Duodenal mucosa (tissue), 2 donors: ENCODE measurements around the gene MEI4.
A peak's percentile ranks its signal among the peaks of the same experiment; 100 is the strongest.
"Not testable (repeated sequence)": the region's sequence is repeated elsewhere in the genome, so short reads cannot be mapped to it uniquely, and the experiment has no call there.

Experiments
- H3K27ac ChIP-seq: one replicate; pipeline ENCODE4 v1.7.0; 2013; ENCODE audit warnings: low read depth, low read length
- H3K27me3 ChIP-seq, 2 donors: one replicate each; pipeline ENCODE4 v1.7.0; 2013; ENCODE audit warnings: low read length in 2 of 2, control low read depth in 1 of 2; ENCODE audit not compliant: insufficient read depth in 2 of 2, control insufficient read depth in 1 of 2
- H3K36me3 ChIP-seq, 2 donors: one replicate each; pipeline ENCODE4 v1.7.0; 2013; ENCODE audit warnings: low read length in 2 of 2, control low read depth in 1 of 2; ENCODE audit not compliant: insufficient read depth in 2 of 2, control insufficient read depth in 1 of 2
- H3K4me1 ChIP-seq, 2 donors: one replicate each; pipeline ENCODE4 v1.7.0; 2013; ENCODE audit warnings: low read length in 2 of 2, control low read depth in 1 of 2; ENCODE audit not compliant: insufficient read depth in 2 of 2, control insufficient read depth in 1 of 2
- H3K4me3 ChIP-seq, 2 donors: one replicate each; pipeline ENCODE4 v1.7.0; 2013; ENCODE audit warnings: low read length in 2 of 2, low read depth in 1 of 2
- H3K9ac ChIP-seq, 2 donors: one replicate each; pipeline ENCODE4 v1.7.0; 2013; ENCODE audit warnings: low read length in 2 of 2, low read depth in 1 of 2
- H3K9me3 ChIP-seq, 2 donors: one replicate each; pipeline ENCODE4 v1.7.0; 2013; ENCODE audit warnings: low read length in 2 of 2, control low read depth in 1 of 2; ENCODE audit not compliant: control insufficient read depth in 1 of 2

The MEI4 gene

GRCh38 chr6:77812304-77812703 lies 159.5 kb downstream of the MEI4 start:
- no peak overlapping the region for H3K4me3 ChIP-seq
- no peak overlapping the region for H3K27ac ChIP-seq
- H3K36me3 ChIP-seq: no peaks in the 10 kb centered on the region
- no peaks in the 10 kb centered on the region for H3K9me3 ChIP-seq
- H3K9ac ChIP-seq: no peak overlapping the region
- peaks cover 10 to 16% of the 10 kb centered on the region in 2 donors for H3K4me1 ChIP-seq
- no peaks in the 10 kb centered on the region for H3K27me3 ChIP-seq

GRCh38 chr6:77813090-77813489 lies 160.3 kb downstream of the MEI4 start:
- Histone ChIP-seq H3K4me1 (peaks cover 10 to 16% of the 10 kb centered on the region in 2 donors), H3K36me3 (no peaks in the 10 kb centered on the region), H3K9me3 (no peaks in the 10 kb centered on the region), H3K9ac (no peak overlapping the region), H3K27ac (no peak overlapping the region), H3K4me3 (no peak overlapping the region), H3K27me3 (no peaks in the 10 kb centered on the region)

GRCh38 chr6:77814119-77814518 lies 161.3 kb downstream of the MEI4 start:
- Histone ChIP-seq H3K27ac (no peak overlapping the region), H3K9me3 (no peaks in the 10 kb centered on the region), H3K4me3 (peak overlapping the region in 1 of 2 donors; percentile 25), H3K4me1 (peaks cover 10 to 16% of the 10 kb centered on the region in 2 donors), H3K27me3 (no peaks in the 10 kb centered on the region), H3K9ac (no peak overlapping the region), H3K36me3 (no peaks in the 10 kb centered on the region)

DNA sequence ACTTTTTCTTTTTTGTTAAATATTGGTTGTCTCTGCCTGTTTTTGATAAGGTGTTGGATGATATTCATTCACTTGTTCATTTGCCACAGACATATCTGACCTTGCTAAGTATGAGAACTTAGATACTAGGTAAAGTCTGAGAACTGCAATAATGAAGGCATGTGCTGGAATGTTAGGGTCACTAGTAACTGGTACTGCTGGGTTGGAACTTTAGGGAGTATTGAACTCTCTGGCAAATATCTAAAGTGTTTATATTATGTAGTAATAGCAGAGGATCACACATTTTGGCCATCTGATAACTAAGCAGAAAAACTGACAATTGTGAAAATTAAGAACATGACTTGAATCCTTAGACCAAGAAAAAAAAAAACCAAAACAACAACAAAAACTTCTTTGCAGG lies 162.7 kb downstream of the MEI4 start:
- Histone ChIP-seq H3K9me3 (no peaks in the 10 kb centered on the region), H3K9ac (no peak overlapping the region), H3K27ac (no peak overlapping the region), H3K4me1 (peaks cover 10 to 16% of the 10 kb centered on the region in 2 donors), H3K27me3 (no peaks in the 10 kb centered on the region), H3K4me3 (no peak overlapping the region), H3K36me3 (no peaks in the 10 kb centered on the region)

GRCh38 chr6:77816766-77817270 lies 164.0 kb downstream of the MEI4 start:
- no peaks in the 10 kb centered on the region for H3K27me3 ChIP-seq
- no peaks in the 10 kb centered on the region for H3K9me3 ChIP-seq
- no peak overlapping the region for H3K4me3 ChIP-seq
- H3K27ac ChIP-seq: no peak overlapping the region
- peaks cover 10 to 16% of the 10 kb centered on the region in 2 donors for H3K4me1 ChIP-seq
- H3K9ac ChIP-seq: no peak overlapping the region
- H3K36me3 ChIP-seq: no peaks in the 10 kb centered on the region

DNA sequence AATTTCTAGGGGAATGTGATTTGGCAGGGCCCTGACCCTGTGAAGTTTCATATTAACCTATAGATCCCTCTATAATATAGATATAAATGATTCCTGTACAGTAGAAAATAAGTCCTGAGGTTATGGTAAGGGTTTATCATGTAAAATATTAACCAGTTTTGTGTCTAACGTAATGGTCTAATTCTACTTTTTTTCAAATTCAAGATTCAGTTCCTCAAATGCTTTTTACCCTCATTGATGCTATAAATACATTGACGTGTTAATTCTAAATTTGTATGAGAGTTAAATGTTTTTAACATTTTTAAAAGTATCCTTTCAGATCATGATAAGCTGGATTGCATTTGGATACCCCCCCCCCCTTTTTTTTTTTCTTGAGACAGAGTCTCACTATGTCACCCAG lies 169.4 kb downstream of the MEI4 start:
- no peaks in the 10 kb centered on the region for H3K27me3 ChIP-seq
- no peaks in the 10 kb centered on the region for H3K4me1 ChIP-seq
- H3K36me3 ChIP-seq: no peaks in the 10 kb centered on the region
- H3K9ac ChIP-seq: no peak overlapping the region
- no peaks in the 10 kb centered on the region for H3K9me3 ChIP-seq
- no peak overlapping the region for H3K4me3 ChIP-seq
- no peak overlapping the region for H3K27ac ChIP-seq

- H3K27ac ChIP-seq: no peak overlapping the region
- no peak overlapping the region for H3K4me3 ChIP-seq
- no peaks in the 10 kb centered on the region for H3K27me3 ChIP-seq
- peaks cover 0 to 4% of the 10 kb centered on the region in 2 donors for H3K4me1 ChIP-seq
- H3K9me3 ChIP-seq: no peaks in the 10 kb centered on the region
- no peak overlapping the region for H3K9ac ChIP-seq
- H3K36me3 ChIP-seq: no peaks in the 10 kb centered on the region
These were observed 172.4 kb downstream of the MEI4 start for GRCh38 chr6:77825204-77825603.

DNA sequence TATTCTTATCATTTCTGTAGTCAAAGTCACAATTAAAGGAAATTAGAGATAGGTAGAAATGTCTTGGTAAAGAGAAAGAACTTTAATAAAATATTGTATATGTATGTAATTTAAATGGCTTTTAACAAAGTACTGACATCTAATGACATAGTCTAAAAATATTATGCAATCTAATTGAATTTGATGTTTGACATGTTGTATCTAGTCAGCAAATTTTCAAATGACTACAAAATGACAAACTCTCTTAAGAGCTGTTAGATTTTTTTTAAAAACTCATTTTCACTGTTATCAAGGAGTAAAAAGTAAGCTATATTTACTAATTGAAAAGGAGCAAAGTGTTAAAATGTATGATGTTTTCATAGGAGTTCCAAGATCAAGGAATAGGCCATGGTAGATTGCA lies 176.9 kb downstream of the MEI4 start:
- peaks cover 0 to 4% of the 10 kb centered on the region in 2 donors for H3K4me1 ChIP-seq
- H3K27me3 ChIP-seq: no peaks in the 10 kb centered on the region
- no peak overlapping the region for H3K4me3 ChIP-seq

DNA sequence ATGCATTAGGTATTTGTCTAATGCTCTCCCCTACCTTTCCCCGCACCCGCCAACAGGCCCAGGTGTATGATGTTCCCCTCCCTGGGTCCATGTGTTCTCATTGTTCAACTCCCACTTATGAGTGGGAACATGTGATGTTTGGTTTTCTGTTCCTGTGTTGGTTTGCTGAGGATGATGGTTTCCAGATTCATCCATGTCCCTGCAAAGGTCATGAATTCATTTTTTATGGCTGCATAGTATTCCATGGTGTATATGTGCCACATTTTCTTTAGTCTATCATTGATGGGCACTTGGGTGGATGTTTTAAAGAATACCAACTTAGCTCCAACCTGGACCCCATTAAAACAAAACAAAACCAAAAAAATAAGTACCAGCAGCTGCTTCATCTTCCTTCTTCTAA lies 180.9 kb downstream of the MEI4 start:
- H3K4me3 ChIP-seq, H3K27ac ChIP-seq, H3K9me3 ChIP-seq, H3K27me3 ChIP-seq, H3K36me3 ChIP-seq, H3K9ac ChIP-seq: not testable (repeated sequence)
- peaks cover 8 to 14% of the 10 kb centered on the region in 2 donors for H3K4me1 ChIP-seq

More for the DNA sequence above, 176.9 kb downstream of the MEI4 start:
- no peak overlapping the region for H3K9ac ChIP-seq
- H3K9me3 ChIP-seq: no peaks in the 10 kb centered on the region
- H3K27ac ChIP-seq: no peak overlapping the region
- H3K36me3 ChIP-seq: no peaks in the 10 kb centered on the region

DNA sequence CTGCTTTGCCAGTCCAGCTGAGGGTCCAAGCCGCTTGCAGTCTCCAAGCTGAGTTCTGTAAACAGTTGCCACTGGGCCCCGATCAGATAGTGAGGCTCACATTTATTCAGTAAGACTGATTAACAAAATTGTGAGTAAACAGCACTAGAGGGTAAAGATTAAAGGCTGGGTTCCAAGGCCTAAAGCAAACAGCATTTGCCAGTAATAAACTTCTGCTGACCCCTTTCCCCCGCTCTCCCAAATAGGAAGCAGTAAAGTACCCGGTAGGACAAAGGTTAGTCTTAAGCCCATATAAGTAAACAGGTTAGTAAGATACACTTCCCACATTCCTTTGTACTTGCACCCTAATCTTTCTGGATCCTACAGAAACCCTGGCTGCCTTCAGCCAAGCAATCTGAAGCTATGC lies 181.8 kb downstream of the MEI4 start:
- Histone ChIP-seq H3K9ac (no peak overlapping the region), H3K4me3 (no peak overlapping the region), H3K27ac (no peak overlapping the region)

More for the DNA sequence above, 181.8 kb downstream of the MEI4 start:
- Histone ChIP-seq H3K36me3 (no peaks in the 10 kb centered on the region), H3K27me3 (no peaks in the 10 kb centered on the region), H3K9me3 (no peaks in the 10 kb centered on the region), H3K4me1 (peaks cover 8 to 14% of the 10 kb centered on the region in 2 donors)
